Measurements from ENCODE around the gene HAPLN2.
"Not testable (repeated sequence)": the region's sequence is repeated elsewhere in the genome, so short reads cannot be mapped to it uniquely, and the experiment has no call there.

Gene HAPLN2

DNA sequence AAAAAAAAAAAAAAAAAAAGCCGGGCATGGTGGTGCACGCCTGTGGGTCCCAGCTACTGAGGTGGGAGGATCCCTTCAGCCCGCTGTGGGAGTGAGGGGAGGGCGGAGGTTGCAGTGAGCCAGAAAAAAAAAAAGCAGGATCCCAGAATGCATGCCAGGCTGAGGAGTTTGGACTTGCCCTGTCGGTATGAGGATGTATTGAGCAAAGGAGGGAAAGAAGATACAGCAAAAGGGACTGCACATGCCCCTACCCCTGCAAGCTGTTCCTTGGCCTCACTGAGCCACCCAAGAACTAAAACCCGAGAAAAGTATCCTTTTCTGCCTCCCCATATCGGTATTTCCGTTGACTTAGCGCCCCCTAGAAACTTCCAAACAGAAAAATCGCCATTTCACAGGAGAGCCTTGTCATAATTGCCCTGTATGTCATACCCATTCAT lies 16.6 kb upstream of the HAPLN2 start:
- DNase-seq (ENCODE audit: low read depth) = peak; percentile 30
- TF ChIP-seq CTCF (conservative IDR thresholded peaks at IDR 0.05; ENCODE audit: control insufficient read depth, insufficient read depth, low read depth, low read length) = peak; percentile 43
- H3K4me3 ChIP-seq (ENCODE audit: control insufficient read depth, low read depth, low read length) = no peak overlapping the region

DNA sequence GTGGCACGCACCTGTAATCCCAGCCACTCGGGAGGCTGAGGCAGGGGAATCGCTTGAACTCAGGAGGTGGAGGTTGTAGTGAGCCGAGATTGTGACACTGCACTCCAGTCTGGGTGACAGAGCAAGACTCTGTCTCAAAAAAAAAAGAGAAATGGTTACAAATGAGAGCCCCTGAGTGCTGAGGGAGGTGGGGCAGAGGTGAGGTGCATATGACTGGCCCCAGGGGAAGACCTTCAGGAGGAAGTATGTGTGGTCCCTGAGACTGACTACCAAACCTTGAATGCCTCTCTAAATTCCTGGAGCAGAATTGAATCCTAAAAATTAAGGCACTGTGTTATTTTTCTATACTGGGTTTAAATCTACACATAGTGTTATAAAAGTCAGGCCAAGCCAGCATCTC lies 11.9 kb upstream of the HAPLN2 start:
- H3K4me3 ChIP-seq (ENCODE audit: control insufficient read depth, low read depth, low read length); DNase-seq (ENCODE audit: low read depth): not testable (repeated sequence)

- TF ChIP-seq CTCF (conservative IDR thresholded peaks at IDR 0.05; ENCODE audit: control insufficient read depth, insufficient read depth, low read depth, low read length) = peak; percentile 91
- H3K4me3 ChIP-seq (ENCODE audit: control insufficient read depth, low read depth, low read length) = no peak overlapping the region
- peak; percentile 76 for DNase-seq (ENCODE audit: low read depth)
These were observed 11.1 kb upstream of the HAPLN2 start for GRCh38 chr1:156608036-156608674.

DNA sequence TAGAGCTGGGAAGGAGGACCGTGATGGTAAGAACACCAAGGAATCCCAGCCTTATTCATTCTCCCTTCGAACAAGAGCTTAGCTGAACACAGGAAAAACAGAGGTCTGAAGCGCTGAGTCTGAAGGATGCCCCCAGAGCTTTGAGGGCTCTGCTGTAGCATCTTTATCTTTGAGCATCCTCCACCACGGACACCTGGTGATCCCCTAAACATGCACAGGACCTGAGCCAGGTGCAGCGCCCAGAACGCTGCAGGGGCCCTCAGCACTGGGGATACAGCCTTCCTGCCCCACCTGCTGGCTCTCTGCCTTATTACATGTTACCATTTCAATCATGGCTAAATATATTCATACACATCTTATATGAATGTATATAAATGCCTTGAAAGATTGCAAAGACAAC lies 10.2 kb upstream of the HAPLN2 start:
- H3K4me3 ChIP-seq (ENCODE audit: control insufficient read depth, low read depth, low read length) = no peak overlapping the region
- TF ChIP-seq CTCF (conservative IDR thresholded peaks at IDR 0.05; ENCODE audit: control insufficient read depth, insufficient read depth, low read depth, low read length) = peak; percentile 47
- peak; percentile 15 for DNase-seq (ENCODE audit: low read depth)

DNA sequence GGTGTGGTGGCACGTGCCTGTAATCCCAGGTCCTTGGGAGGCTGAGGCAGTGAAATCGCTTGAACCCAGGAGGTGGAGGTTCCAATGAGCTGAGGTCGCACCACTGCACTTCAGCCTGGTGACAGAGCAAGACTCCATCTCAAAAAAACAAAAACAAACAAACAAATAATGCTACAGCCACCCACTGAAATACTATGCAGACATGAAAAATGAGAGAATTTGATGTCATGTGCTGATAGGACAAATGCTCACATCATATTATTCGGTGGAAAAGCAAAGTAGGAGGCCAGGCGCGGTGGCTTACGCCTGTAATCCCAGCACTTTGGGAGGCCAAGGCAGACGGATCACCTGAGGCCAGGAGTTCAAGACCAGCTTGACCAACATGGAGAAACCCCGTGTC lies 9.1 kb upstream of the HAPLN2 start:
- DNase-seq (ENCODE audit: low read depth); H3K4me3 ChIP-seq (ENCODE audit: control insufficient read depth, low read depth, low read length): not testable (repeated sequence)

- TF ChIP-seq CTCF (conservative IDR thresholded peaks at IDR 0.05; ENCODE audit: control insufficient read depth, insufficient read depth, low read depth, low read length) = no peak
- H3K4me3 ChIP-seq (ENCODE audit: control insufficient read depth, low read depth, low read length) = no peak overlapping the region
- DNase-seq (ENCODE audit: low read depth) = no peak
These were observed 6.5 kb upstream of the HAPLN2 start for GRCh38 chr1:156612666-156613065.

DNA sequence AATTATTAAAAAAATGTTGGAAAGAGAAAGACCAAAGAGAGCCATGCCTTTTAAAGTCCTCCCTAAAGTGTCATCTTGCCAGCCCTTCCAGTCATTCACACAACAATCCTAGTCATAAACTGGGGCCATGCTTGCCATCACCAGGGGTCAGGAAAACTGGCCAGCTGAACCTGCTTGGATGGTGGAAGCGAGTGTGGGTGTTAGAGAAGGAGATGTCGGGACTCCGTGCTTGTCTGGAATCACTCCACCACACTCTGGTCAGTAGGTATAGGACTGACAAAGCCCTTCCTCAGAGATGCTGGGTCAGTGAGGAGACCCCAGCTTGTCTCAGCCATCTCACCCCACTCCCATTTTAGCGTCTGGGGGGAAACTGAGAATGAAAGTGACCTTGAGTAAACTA lies 3.3 kb upstream of the HAPLN2 start:
- TF ChIP-seq CTCF (conservative IDR thresholded peaks at IDR 0.05; ENCODE audit: control insufficient read depth, insufficient read depth, low read depth, low read length) = no peak
- DNase-seq (ENCODE audit: low read depth) = no peak
- H3K4me3 ChIP-seq (ENCODE audit: control insufficient read depth, low read depth, low read length) = no peak overlapping the region

- H3K4me3 ChIP-seq (ENCODE audit: control insufficient read depth, low read depth, low read length) = no peak overlapping the region
- peak; percentile 7 for TF ChIP-seq CTCF (conservative IDR thresholded peaks at IDR 0.05; ENCODE audit: control insufficient read depth, insufficient read depth, low read depth, low read length)
- peak; percentile 54 for DNase-seq (ENCODE audit: low read depth)
These were observed 2.8 kb upstream of the HAPLN2 start for GRCh38 chr1:156616463-156616862.
